H1 (cell line): ENCODE measurements around the gene IFI27L1. TPM values are rescaled to one million over a fixed set of nuclear protein-coding genes. Genes with fewer than 3 reads are reported as not detected.

ENCODE experiments used
- CTCF ChIA-PET: fragments of 300-600 bp; sonication (Branson Sonifier 250); formaldehyde crosslinking; loops from one replicate; lab custom pipeline; 2021; ENCODE audit not compliant: partially characterized antibody; lab: Charles Lee
- POLR2A ChIA-PET: fragments of 300-600 bp; sonication (Branson Sonifier 250); formaldehyde crosslinking; loops from one replicate; lab custom pipeline; 2021; ENCODE audit warnings: inconsistent platforms; ENCODE audit not compliant: partially characterized antibody; lab: Charles Lee
- DNase-seq, 2 experiments: peaks; one replicate each; pipeline versions ENCODE4 v3.0.0 to v3.0.0-alpha.2; 2010 to 2022; ENCODE audit warnings: low spot score in 2 of 2, low read depth in 1 of 2, mixed read lengths in 1 of 2
- FAIRE-seq: peaks from 2 replicates; lab custom pipeline; 2011; peaks lifted over from hg19 to GRCh38; lab: Jason Lieb, UNC
- H2AFZ ChIP-seq: 2 replicates; pipeline ENCODE4 v1.8.1; 2012; ENCODE audit warnings: low read length, inconsistent platforms
- H2AK5ac ChIP-seq: 2 replicates; pipeline ENCODE4 v1.6.1; 2013; ENCODE audit warnings: low read depth, low read length
- H2BK120ac ChIP-seq: replicated peaks from 2 replicates; pipeline ENCODE3; 2013; ENCODE audit warnings: low read depth, low read length, inconsistent platforms
- H2BK12ac ChIP-seq: 2 replicates; pipeline ENCODE4 v1.6.1; 2013; ENCODE audit warnings: low read depth, low read length
- H2BK15ac ChIP-seq: 2 replicates; pipeline ENCODE4 v1.6.1; 2013; ENCODE audit warnings: low read length
- H2BK20ac ChIP-seq: 2 replicates; pipeline ENCODE4 v1.6.1; 2013; ENCODE audit warnings: low read length
- H2BK5ac ChIP-seq: 2 replicates; pipeline ENCODE4 v1.6.1; 2013; ENCODE audit warnings: low read depth, low read length
- H3K14ac ChIP-seq: 2 replicates; pipeline ENCODE4 v1.6.1; 2013; ENCODE audit warnings: inconsistent platforms; ENCODE audit not compliant: insufficient read length
- H3K18ac ChIP-seq: 2 replicates; pipeline ENCODE4 v1.6.1; 2013; ENCODE audit warnings: low read length; ENCODE audit errors: extremely low read depth
- H3K23ac ChIP-seq: 2 replicates; pipeline ENCODE4 v1.6.1; 2013; ENCODE audit warnings: inconsistent platforms; ENCODE audit not compliant: insufficient read length
- H3K23me2 ChIP-seq: 2 replicates; pipeline ENCODE4 v1.6.1; 2013; ENCODE audit warnings: low read depth, low read length
- H3K27ac ChIP-seq: 2 replicates; pipeline ENCODE4 v1.6.1; 2011; ENCODE audit warnings: low read depth, low read length, inconsistent platforms
- H3K27me3 ChIP-seq, 4 experiments: replicated peaks in 1 of 4; 1 replicate in 1 of 4; 2 replicates in 3 of 4; pipeline versions ENCODE4 v1.6.1 to v1.8.1; 2011 to 2013; ENCODE audit warnings: low read length in 3 of 4, mild to moderate bottlenecking in 3 of 4, inconsistent platforms in 2 of 4, mixed read lengths in 2 of 4, moderate library complexity in 1 of 4; ENCODE audit not compliant: control insufficient read depth in 3 of 4, insufficient read depth in 3 of 4; ENCODE audit errors: extremely low read depth in 1 of 4
- H3K36me3 ChIP-seq, 4 experiments: 2 replicates each; pipeline versions ENCODE4 v1.6.1 to v1.8.1; 2011 to 2013; ENCODE audit warnings: mild to moderate bottlenecking in 4 of 4, low read length in 3 of 4, moderate library complexity in 2 of 4, control low read depth in 1 of 4, inconsistent platforms in 1 of 4; ENCODE audit not compliant: insufficient read depth in 4 of 4, control insufficient read depth in 2 of 4
- H3K4ac ChIP-seq: replicated peaks from 2 replicates; pipeline ENCODE3; 2013; ENCODE audit warnings: low read length, low read depth, mixed read lengths, inconsistent platforms; ENCODE audit not compliant: insufficient read length
- H3K4me1 ChIP-seq, 4 experiments: replicated peaks in 1 of 4; 1 replicate in 1 of 4; 2 replicates in 3 of 4; pipeline versions ENCODE4 v1.6.1 to v1.8.1; 2011 to 2013; ENCODE audit warnings: low read length in 3 of 4, inconsistent platforms in 2 of 4, mixed read lengths in 1 of 4; ENCODE audit not compliant: insufficient read depth in 4 of 4, control insufficient read depth in 3 of 4
- H3K4me2 ChIP-seq, 2 experiments: 2 replicates each; pipeline versions ENCODE4 v1.6.1 to v1.8.1; 2011 to 2013; ENCODE audit warnings: low read depth in 2 of 2, low read length in 2 of 2, control low read depth in 1 of 2, inconsistent platforms in 1 of 2, mild to moderate bottlenecking in 1 of 2; ENCODE audit not compliant: insufficient read depth in 1 of 2
- H3K4me3 ChIP-seq, 4 experiments: fragments of 200-600, 300-600 bp in 1 of 4; sonication (generic), shearing (Covaris generic), sonication (Bioruptor Twin) in 1 of 4; 2 replicates each; pipeline versions ENCODE4 v1.5.1 to v1.8.1; 2011 to 2016; ENCODE audit warnings: low read length in 4 of 4, low read depth in 3 of 4, control low read depth in 2 of 4, inconsistent platforms in 2 of 4, mild to moderate bottlenecking in 2 of 4, mixed read lengths in 1 of 4, moderate library complexity in 1 of 4; ENCODE audit not compliant: insufficient read depth in 2 of 4; ENCODE audit errors: extremely low read depth in 1 of 4
- H3K56ac ChIP-seq: replicated peaks from 2 replicates; pipeline ENCODE3; 2013; ENCODE audit warnings: low read depth, mild to moderate bottlenecking, mixed read lengths, low read length, inconsistent platforms; ENCODE audit not compliant: insufficient read length
- H3K79me1 ChIP-seq: 2 replicates; pipeline ENCODE4 v1.6.1; 2013; ENCODE audit warnings: low read depth, low read length, control low read depth
- H3K79me2 ChIP-seq, 2 experiments: 2 replicates each; pipeline versions ENCODE4 v1.6.1 to v1.8.1; 2012 to 2013; ENCODE audit warnings: low read length in 2 of 2, mild to moderate bottlenecking in 2 of 2, inconsistent platforms in 1 of 2; ENCODE audit not compliant: insufficient read depth in 2 of 2, control insufficient read depth in 1 of 2
- H3K9ac ChIP-seq, 4 experiments: replicated peaks in 1 of 4; 1 replicate in 1 of 4; 2 replicates in 3 of 4; pipeline versions ENCODE4 v1.6.1 to v1.8.1; 2011 to 2013; ENCODE audit warnings: low read depth in 3 of 4, low read length in 3 of 4, control low read depth in 2 of 4, mild to moderate bottlenecking in 2 of 4, moderate library complexity in 2 of 4, inconsistent platforms in 1 of 4; ENCODE audit errors: extremely low read depth in 1 of 4
- H3K9me3 ChIP-seq, 2 experiments: 2 replicates each; pipeline versions ENCODE4 v1.6.1 to v1.8.1; 2012 to 2013; ENCODE audit warnings: mild to moderate bottlenecking in 2 of 2, moderate library complexity in 2 of 2, control low read depth in 1 of 2, inconsistent platforms in 1 of 2, low read depth in 1 of 2, low read length in 1 of 2, mixed read lengths in 1 of 2; ENCODE audit not compliant: insufficient read depth in 2 of 2
- H4K20me1 ChIP-seq, 2 experiments: replicated peaks in 1 of 2; 2 replicates each; pipeline versions ENCODE3 to v1.8.1; 2011 to 2013; ENCODE audit warnings: inconsistent platforms in 2 of 2, low read length in 2 of 2, mild to moderate bottlenecking in 1 of 2; ENCODE audit not compliant: insufficient read depth in 2 of 2, control insufficient read depth in 1 of 2
- H4K5ac ChIP-seq: 2 replicates; pipeline ENCODE4 v1.6.1; 2013; ENCODE audit warnings: low read length, low read depth, mixed read lengths, inconsistent platforms; ENCODE audit not compliant: insufficient read length
- H4K8ac ChIP-seq: 2 replicates; pipeline ENCODE4 v1.8.0; 2013; ENCODE audit warnings: mild to moderate bottlenecking, moderate library complexity, low read length, inconsistent platforms; ENCODE audit not compliant: insufficient read depth; ENCODE audit errors: extremely low read depth
- H4K91ac ChIP-seq: replicated peaks from 2 replicates; pipeline ENCODE3; 2013; ENCODE audit warnings: low read length, mixed read lengths, inconsistent platforms; ENCODE audit not compliant: insufficient read length
- RNF2 ChIP-seq: fragments of 200-900, 300-1000 bp; sonication (generic); IDR thresholded peaks from 2 replicates; pipeline ENCODE4 v1.7.1; 2016; ENCODE audit warnings: borderline replicate concordance, low read depth, mild to moderate bottlenecking, antibody characterized with exemption, low read length; ENCODE audit not compliant: poor library complexity, severe bottlenecking; ENCODE audit errors: missing control alignments
- USF2 ChIP-seq: IDR thresholded peaks from 2 replicates; pipeline ENCODE4 v1.6.1; 2011; ENCODE audit warnings: low read length, improper control_type of control experiment
- WGBS, 2 experiments: shearing (Covaris generic) in 1 of 2; methylation state at CpG; one replicate each; pipeline versions ENCODE4 v1.1.6 to v1.1.7; 2013 to 2015; ENCODE audit warnings: low lambda C conversion rate in 2 of 2, mixed read lengths in 2 of 2, inconsistent platforms in 1 of 2, low coverage in 1 of 2, missing lambda C conversion rate in 1 of 2; ENCODE audit not compliant: insufficient replicate concordance in 2 of 2, insufficient coverage in 1 of 2, insufficient read length in 1 of 2; ENCODE audit errors: extremely low coverage in 1 of 2, missing lambda C conversion rate in 1 of 2; 5-methylcytosine and 5-hydroxymethylcytosine counted together
- polyA plus RNA-seq, 7 experiments: library from polyadenylated mRNA; depleted of rRNA in 3 of 7; stranded (reverse) in 5 of 7; unstranded in 2 of 7; fragments of >200 nt in 5 of 7; fragments of 200-250 nt in 2 of 7; gene quantifications; 1 replicate in 5 of 7; 2 replicates in 1 of 7; 4 replicates in 1 of 7; pipeline versions ENCODE4 v1.2.1 to v1.2.3, GENCODE V29; 2011 to 2013; ENCODE audit warnings: missing spikeins in 2 of 7, mixed read lengths in 2 of 7
- total RNA-seq: library from RNA; stranded (reverse); fragmentation: NEBNext Ultra II Directional; extraction: Animal tissue kit (Norgen Biotek cat#: 25700); gene quantifications from 2 replicates; pipeline ENCODE4 v1.2.1, GENCODE V29; 2021

Gene IFI27L1
- total and polyA plus RNA-seq, 2 of the 8 experiments (the other 6 are each of a cell fraction or from before 2014, with no cell fraction given) = 21.2 to 30.5 TPM

GRCh38 chr14:94103554-94104150 lies 22.5 kb downstream of the IFI27L1 start:
- Histone ChIP-seq H3K18ac (no peak overlapping the region), H2BK120ac (no peak overlapping the region), H3K4ac (no peak overlapping the region), H2AK5ac (no peak overlapping the region), H3K14ac (no peak overlapping the region), H3K23ac (no peak overlapping the region), H2BK12ac (no peak overlapping the region), H3K4me3 (no peak overlapping the region), H3K56ac (no peak overlapping the region), H4K20me1 (no peaks in the 10 kb centered on the region), H3K4me2 (no peak overlapping the region), H3K23me2 (no peaks in the 10 kb centered on the region), H2BK5ac (no peak overlapping the region), H3K79me2 (no peaks in the 10 kb centered on the region), H3K79me1 (no peaks in the 10 kb centered on the region), H3K9ac (no peak overlapping the region), H3K9me3 (no peaks in the 10 kb centered on the region), H2BK15ac (no peak overlapping the region), H4K5ac (no peak overlapping the region), H3K27ac (no peak overlapping the region), H3K27me3 (no peaks in the 10 kb centered on the region), H3K36me3 (no peaks in the 10 kb centered on the region), H4K8ac (no peak overlapping the region), H4K91ac (no peak overlapping the region), H3K4me1 (no peaks in the 10 kb centered on the region), H2AFZ (no peak overlapping the region), H2BK20ac (no peak overlapping the region)
- CTCF ChIA-PET = interaction anchor here (0.9 to 2.3 kb wide), 9 partner anchors 10 to 94 kb away, joined by 3 to 8 read pairs (median 4); no protein-coding TSS in a partner anchor
- FAIRE-seq (no peak), DNase-seq (no peak)
- TF ChIP-seq USF2 (no peak), RNF2 (no peak)
- POLR2A ChIA-PET = no interaction called here
- WGBS, 2 experiments = 86% methylated on average over 7 of the region's 7 CpGs; no CpG with 5 or more reads in 1 of the 2 experiments
